ENCODE results near the gene BLNK. TPM values are rescaled to one million over a fixed set of nuclear protein-coding genes. Genes with fewer than 3 reads are reported as not detected.

BLNK gene
- total RNA-seq, 8 experiments from 2014 or later: 0.13 to 12.1 (median 1.00) TPM; not detected in 1

DNA sequence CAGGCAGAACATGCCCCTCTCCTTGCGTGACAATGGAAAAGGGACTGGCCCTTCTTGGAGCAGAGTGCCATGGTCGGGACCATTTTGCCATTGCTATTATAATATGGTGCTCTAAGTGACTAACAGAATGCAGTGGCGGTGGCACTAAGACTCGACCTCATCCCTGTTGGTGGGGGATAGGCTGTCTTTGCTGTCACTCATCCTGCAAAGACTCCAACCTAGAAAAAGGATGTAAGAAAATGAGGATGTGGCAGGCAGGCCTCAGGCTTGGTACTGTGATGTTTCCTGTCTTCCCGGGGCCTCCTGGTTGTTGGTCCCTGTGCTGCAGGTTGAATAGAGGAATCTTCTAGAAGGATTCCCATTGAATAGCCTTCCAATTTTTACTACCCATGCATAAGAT lies 18.6 kb downstream of the BLNK start:
- H3K4me3 ChIP-seq: no peak overlapping the region
- H3K4me1 ChIP-seq (replicated peaks in 1 of 2): no peaks in the 10 kb centered on the region
- in situ Hi-C loops (cut with MboI; ENCODE audit: low pct_unique_long_range_greater_than_20kb in 2 of 9, low sequenced_read_pairs in 9 of 9, unreplicated experiment in 9 of 9): no loop called here
- ATAC-seq (replicated peaks in 6 of 8): no peak
- 36 to 93% (median 72%) methylated on average over 1 to 5 of the region's 5 CpGs; no CpG with 5 or more reads in 2 of the 10 experiments for WGBS, 10 experiments
- H3K27ac ChIP-seq: no peak overlapping the region

DNA sequence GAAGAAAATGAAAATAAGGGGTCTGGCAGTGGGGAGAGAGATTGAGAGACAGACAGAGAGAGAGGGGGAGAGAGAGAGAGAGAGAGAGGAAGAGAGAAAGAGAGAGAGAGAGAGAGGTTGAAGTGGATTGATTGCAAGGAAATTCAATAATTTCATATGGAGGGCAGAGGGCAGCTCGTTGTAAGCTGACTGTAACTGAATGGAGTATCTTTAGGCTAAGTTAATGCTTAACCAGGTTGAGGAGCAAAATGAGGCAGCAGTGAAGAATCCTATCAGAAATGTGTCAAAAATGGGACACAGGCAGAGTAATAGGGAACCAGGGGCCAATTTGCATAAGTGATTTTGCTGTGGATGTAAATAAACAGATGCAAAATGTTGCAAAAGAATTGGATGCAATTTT lies 21.0 kb downstream of the BLNK start:
- no peak for ATAC-seq (replicated peaks in 6 of 8)
- no peak overlapping the region for H3K4me3 ChIP-seq
- no peaks in the 10 kb centered on the region for H3K4me1 ChIP-seq (replicated peaks in 1 of 2)
- H3K27ac ChIP-seq: no peak overlapping the region
- WGBS, 10 experiments: 6 to 46% (median 25%) methylated on average over 1 of the region's 1 CpG; no CpG with 5 or more reads in 1 of the 10 experiments
- in situ Hi-C loops (cut with MboI; ENCODE audit: low pct_unique_long_range_greater_than_20kb in 2 of 9, low sequenced_read_pairs in 9 of 9, unreplicated experiment in 9 of 9): no loop called here

DNA sequence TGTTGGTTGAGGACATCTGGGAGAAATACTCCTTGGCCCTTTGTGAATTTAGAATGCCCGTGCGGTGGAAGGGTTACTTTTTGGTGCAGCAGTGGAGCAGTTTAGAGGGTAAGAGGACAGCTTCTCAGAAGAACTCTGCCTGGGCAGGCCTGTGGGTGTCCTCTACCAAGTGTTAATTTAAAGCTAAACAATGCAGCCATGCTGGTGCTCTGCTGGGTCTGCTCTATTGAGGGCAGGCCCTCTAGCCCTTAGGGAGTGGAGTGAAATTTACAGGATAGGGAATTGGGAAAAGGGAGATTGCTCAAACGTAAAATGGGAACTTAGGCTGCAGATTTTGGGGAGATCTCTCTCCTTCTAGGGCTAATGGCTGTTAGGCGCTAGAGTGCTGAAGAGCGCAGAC lies 22.1 kb downstream of the BLNK start:
- Histone ChIP-seq H3K4me1 (replicated peaks in 1 of 2) (no peaks in the 10 kb centered on the region), H3K27ac (no peak overlapping the region), H3K4me3 (no peak overlapping the region)
- no peak for ATAC-seq (replicated peaks in 6 of 8)
- 43 to 100% (median 83%) methylated on average over 1 to 5 of the region's 5 CpGs; no CpG with 5 or more reads in 1 of the 10 experiments for WGBS, 10 experiments
- in situ Hi-C loops (cut with MboI; ENCODE audit: low pct_unique_long_range_greater_than_20kb in 2 of 9, low sequenced_read_pairs in 9 of 9, unreplicated experiment in 9 of 9): no loop called here

DNA sequence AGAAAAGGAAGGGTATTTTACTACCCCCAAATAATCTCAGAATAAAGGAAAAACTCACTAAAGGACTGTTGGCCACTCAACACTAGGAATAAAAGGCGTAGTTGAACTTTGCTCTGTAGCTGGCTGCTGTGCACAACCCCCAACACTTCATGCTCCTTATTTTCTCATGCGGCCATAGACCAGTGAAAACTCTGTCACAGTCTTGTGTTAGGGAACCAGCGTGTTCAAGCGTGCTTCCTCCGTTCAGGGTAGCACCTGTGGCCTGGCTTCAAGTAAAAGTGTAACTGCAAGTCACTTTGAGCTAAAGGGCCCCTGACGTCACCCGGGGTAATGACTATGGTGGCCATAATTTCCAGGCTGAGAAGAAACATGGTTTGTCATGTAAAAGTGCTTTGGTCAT lies 27.0 kb downstream of the BLNK start:
- Histone ChIP-seq H3K27ac (no peak overlapping the region), H3K4me1 (replicated peaks in 1 of 2) (no peaks in the 10 kb centered on the region), H3K4me3 (no peak overlapping the region)
- no peak for ATAC-seq (replicated peaks in 6 of 8)
- in situ Hi-C loops (cut with MboI; ENCODE audit: low pct_unique_long_range_greater_than_20kb in 2 of 9, low sequenced_read_pairs in 9 of 9, unreplicated experiment in 9 of 9): no loop called here
- WGBS, 10 experiments: 50 to 100% (median 87%) methylated on average over 1 to 7 of the region's 7 CpGs

DNA sequence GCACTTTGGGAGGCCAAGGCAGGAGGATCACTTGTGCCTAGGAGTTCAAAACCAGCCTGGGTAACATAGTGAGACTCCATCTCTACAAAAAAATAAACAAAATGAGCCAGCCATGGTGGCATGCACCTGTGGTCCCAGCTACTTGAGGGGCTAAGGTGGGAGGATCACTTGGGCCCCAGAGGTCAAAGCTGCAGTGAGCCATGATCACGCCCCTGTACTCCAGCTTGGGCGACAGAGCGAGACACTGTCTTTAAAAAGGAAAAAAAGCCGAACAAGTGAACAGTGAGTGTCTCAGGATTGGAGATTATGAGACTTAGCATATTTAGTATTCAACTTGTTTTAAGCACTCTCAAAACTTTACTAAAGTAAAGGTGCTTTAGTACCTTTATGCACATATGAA lies 28.1 kb downstream of the BLNK start:
- H3K4me1 ChIP-seq (replicated peaks in 1 of 2): no peaks in the 10 kb centered on the region
- WGBS, 10 experiments: 38 to 100% (median 97%) methylated on average over 1 to 4 of the region's 4 CpGs; no CpG with 5 or more reads in 4 of the 10 experiments
- ATAC-seq (replicated peaks in 6 of 8): no peak
- H3K27ac ChIP-seq: no peak overlapping the region
- in situ Hi-C loops (cut with MboI; ENCODE audit: low pct_unique_long_range_greater_than_20kb in 2 of 9, low sequenced_read_pairs in 9 of 9, unreplicated experiment in 9 of 9): no loop called here
- no peak overlapping the region for H3K4me3 ChIP-seq

DNA sequence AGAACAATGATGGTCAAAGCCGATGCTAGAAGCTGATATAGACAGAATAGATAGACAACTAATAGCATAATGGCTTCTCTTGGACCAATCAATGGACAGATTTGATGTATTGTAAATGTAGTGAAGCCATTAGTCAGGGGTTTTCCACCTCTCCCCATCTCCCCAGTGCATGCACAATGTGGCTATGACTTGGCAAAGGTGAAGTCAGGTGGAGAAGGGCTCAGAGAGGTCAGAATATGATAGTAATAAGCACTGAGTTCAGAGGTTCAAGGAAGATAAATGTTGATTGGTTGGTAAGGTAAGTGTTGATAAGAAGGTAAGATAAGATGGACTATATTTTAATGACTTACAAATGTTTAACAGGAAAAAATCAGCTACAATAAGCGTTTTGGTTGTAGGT lies 28.5 kb downstream of the BLNK start:
- 13 to 100% (median 57%) methylated on average over 1 to 2 of the region's 2 CpGs; no CpG with 5 or more reads in 3 of the 10 experiments for WGBS, 10 experiments
- Histone ChIP-seq H3K4me3 (no peak overlapping the region), H3K4me1 (replicated peaks in 1 of 2) (no peaks in the 10 kb centered on the region), H3K27ac (no peak overlapping the region)
- ATAC-seq (replicated peaks in 6 of 8): no peak
- in situ Hi-C loops (cut with MboI; ENCODE audit: low pct_unique_long_range_greater_than_20kb in 2 of 9, low sequenced_read_pairs in 9 of 9, unreplicated experiment in 9 of 9): no loop called here

DNA sequence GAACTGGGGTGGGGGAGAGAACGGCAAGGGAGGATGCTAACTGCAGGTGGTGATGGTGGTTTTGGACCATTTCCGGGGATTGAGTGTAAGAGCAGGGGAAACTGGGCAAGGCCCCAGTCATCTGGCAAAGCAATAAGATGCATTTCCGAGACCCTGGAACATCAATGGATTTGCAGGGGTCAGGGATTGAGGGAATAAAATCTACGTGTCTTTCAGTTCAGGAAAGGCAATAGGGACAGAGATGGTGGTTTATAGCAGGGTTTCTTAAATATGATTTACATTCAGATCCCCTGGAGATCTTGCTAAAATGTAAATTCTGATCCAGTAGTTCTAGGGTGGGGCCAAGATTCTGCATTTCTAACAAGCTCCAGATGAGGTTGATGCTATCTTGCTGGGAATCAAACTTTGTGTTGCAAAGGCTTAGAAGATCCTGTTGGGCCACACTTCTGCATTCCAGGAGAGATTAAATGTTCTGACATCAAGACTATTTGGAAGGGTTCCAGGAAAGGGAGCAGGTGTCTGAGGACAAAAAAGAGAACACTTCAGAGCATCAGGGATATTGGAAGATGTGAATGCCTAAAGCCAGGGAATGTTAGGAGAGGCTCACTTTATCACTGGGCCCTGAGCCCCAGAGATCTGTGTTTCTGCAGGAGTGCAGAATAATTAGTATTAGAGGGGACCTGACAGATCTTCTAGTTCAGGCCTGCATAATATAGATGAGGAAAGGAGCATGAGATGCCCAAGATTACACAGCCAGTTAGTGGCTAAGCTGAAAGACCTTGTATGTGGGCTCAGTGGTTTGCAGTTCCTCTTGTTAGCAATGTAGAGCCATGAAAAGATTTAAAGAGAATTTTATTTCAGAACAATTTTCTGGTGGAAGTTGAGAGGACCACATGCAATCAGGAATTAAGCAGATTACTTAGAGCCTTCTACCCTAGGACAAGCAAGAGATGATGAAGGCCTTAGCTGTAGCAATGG lies 32.4 kb downstream of the BLNK start:
- 0 to 100% (median 10%) methylated on average over 1 to 4 of the region's 4 CpGs; no CpG with 5 or more reads in 3 of the 10 experiments for WGBS, 10 experiments
- H3K4me1 ChIP-seq (replicated peaks in 1 of 2): no peaks in the 10 kb centered on the region
- in situ Hi-C loops (cut with MboI; ENCODE audit: low pct_unique_long_range_greater_than_20kb in 2 of 9, low sequenced_read_pairs in 9 of 9, unreplicated experiment in 9 of 9): loop anchor here in 1 of 9 experiments (10.0 kb wide), 1 partner anchor 56 kb away; no protein-coding TSS in a partner anchor
- no peak overlapping the region for H3K27ac ChIP-seq
- ATAC-seq (replicated peaks in 6 of 8): peak in 3 of 8 experiments; percentile 86 to 93 (median 90)
- H3K4me3 ChIP-seq: no peak overlapping the region

DNA sequence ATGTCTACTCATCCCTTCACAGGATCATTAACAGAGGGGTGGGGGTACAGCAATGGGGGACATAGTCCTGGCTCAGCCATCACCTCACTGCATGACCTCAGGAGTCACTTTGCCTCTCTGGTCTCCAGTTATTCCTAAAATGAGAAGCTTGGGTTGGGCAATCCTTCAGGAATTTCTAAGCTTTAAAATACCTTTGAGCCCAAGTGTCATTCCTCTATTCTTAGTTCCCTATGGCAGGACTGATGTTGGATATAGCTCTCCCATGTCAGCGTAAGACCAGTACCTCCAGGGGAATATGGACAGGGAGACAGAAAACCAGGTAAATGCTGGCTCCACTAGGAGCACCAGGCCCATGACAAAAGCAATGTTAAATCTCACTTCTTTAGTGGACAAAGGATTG lies 34.5 kb downstream of the BLNK start:
- H3K27ac ChIP-seq: no peak overlapping the region
- in situ Hi-C loops (cut with MboI; ENCODE audit: low pct_unique_long_range_greater_than_20kb in 2 of 9, low sequenced_read_pairs in 9 of 9, unreplicated experiment in 9 of 9): loop anchor here in 1 of 9 experiments (10.0 kb wide), 1 partner anchor 58 kb away; no protein-coding TSS in a partner anchor
- H3K4me3 ChIP-seq: no peak overlapping the region
- no peaks in the 10 kb centered on the region for H3K4me1 ChIP-seq (replicated peaks in 1 of 2)
- no peak for ATAC-seq (replicated peaks in 6 of 8)
- 43 to 100% (median 80%) methylated on average over 1 of the region's 1 CpG; no CpG with 5 or more reads in 6 of the 10 experiments for WGBS, 10 experiments

DNA sequence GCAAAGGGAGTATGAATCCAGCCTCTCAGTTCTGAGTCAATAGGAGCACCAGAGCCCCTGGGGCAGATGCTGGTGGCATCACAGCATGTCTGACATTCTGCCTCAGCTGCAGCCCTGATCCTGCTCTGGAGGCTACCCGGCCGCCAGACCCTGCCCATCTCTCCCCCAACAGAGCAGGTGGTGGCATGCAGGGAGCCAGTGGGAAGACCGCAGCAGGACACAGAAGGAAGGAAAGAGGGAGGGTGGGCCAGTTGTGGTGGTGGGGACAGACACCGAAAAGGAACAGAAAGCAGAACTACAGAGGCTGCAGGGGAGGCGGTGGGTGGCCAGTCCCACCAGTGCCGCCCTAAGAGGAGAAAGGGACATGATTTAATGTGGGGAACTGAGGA lies 35.3 kb downstream of the BLNK start:
- in situ Hi-C loops (cut with MboI; ENCODE audit: low pct_unique_long_range_greater_than_20kb in 2 of 9, low sequenced_read_pairs in 9 of 9, unreplicated experiment in 9 of 9): loop anchor here in 1 of 9 experiments (10.0 kb wide), 1 partner anchor 59 kb away; no protein-coding TSS in a partner anchor

DNA sequence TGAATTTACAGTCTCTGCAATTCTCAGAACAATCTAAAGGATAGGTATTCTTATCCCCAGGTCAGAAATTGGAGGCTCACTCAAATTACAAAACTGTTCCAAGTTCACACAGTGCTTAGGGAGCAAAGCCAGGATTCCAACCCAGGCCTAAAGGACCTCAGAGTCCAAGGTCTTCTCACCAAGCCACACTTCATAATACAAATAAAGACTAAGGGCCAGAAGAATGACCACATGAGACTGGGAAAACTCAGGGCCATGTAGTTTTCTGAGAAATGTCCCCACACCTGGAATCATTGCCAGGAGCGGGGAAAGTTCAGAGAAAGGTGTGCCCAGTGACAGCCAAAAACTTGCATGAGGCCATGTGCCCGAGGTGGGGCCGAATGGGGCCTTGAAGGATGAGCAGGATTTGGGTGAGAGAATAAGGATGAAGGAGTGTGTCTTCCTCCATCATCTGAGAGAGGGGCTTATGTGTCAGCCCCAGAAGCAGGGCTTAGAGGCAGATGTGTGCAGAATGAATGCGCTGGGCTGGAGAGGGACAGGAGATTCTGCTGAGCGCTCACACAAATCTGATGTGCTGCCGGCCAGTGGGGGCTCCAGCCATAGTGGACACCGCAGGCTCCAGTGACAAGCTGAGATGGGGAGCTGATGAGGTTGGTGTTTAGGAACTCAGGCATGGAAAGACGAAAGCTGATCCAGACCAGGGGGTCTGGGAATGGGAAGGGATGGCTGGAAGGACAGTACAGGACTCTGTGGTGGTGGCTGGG lies 35.9 kb downstream of the BLNK start:
- H3K4me1 ChIP-seq (replicated peaks in 1 of 2): no peaks in the 10 kb centered on the region
- no peak overlapping the region for H3K4me3 ChIP-seq
- no peak overlapping the region for H3K27ac ChIP-seq
- WGBS, 10 experiments: 0 to 100% (median 80%) methylated on average over 1 to 3 of the region's 8 CpGs; no CpG with 5 or more reads in 5 of the 10 experiments
- ATAC-seq (replicated peaks in 6 of 8): no peak
- in situ Hi-C loops (cut with MboI; ENCODE audit: low pct_unique_long_range_greater_than_20kb in 2 of 9, low sequenced_read_pairs in 9 of 9, unreplicated experiment in 9 of 9): loop anchor here in 1 of 9 experiments (10.0 kb wide), 1 partner anchor 59 kb away; no protein-coding TSS in a partner anchor

More for the DNA sequence above, 35.3 kb downstream of the BLNK start:
- no peak overlapping the region for H3K4me3 ChIP-seq
- no peak for ATAC-seq (replicated peaks in 6 of 8)
- no peaks in the 10 kb centered on the region for H3K4me1 ChIP-seq (replicated peaks in 1 of 2)
- 58 to 100% (median 90%) methylated on average over 1 to 2 of the region's 6 CpGs; no CpG with 5 or more reads in 7 of the 10 experiments for WGBS, 10 experiments
- no peak overlapping the region for H3K27ac ChIP-seq

DNA sequence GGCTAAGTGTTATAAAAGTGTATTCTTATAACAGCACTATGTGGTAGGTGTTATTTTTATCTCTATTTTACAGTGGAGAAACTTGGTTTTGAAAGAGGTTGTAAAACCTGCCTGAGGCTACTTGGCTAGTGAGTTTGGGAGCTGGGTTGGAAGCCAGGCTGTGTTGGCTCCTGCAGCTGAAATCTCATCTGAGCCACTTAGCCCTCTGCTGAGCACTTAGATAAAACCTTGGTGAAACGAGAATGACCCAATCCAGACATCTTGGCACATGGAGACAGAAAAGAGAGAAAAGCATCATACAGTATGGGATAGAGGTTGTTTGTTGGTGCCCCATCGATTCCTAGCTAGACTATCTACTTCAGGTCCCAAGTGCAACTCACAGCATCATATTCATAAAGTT lies 37.4 kb downstream of the BLNK start:
- in situ Hi-C loops (cut with MboI; ENCODE audit: low pct_unique_long_range_greater_than_20kb in 2 of 9, low sequenced_read_pairs in 9 of 9, unreplicated experiment in 9 of 9): loop anchor here in 1 of 9 experiments (10.0 kb wide), 1 partner anchor 61 kb away; no protein-coding TSS in a partner anchor
- Histone ChIP-seq H3K27ac (no peak overlapping the region), H3K4me3 (no peak overlapping the region), H3K4me1 (replicated peaks in 1 of 2) (no peaks in the 10 kb centered on the region)
- ATAC-seq (replicated peaks in 6 of 8): no peak
- WGBS, 10 experiments: 0 to 100% (median 83%) methylated on average over 1 to 2 of the region's 2 CpGs; no CpG with 5 or more reads in 1 of the 10 experiments

DNA sequence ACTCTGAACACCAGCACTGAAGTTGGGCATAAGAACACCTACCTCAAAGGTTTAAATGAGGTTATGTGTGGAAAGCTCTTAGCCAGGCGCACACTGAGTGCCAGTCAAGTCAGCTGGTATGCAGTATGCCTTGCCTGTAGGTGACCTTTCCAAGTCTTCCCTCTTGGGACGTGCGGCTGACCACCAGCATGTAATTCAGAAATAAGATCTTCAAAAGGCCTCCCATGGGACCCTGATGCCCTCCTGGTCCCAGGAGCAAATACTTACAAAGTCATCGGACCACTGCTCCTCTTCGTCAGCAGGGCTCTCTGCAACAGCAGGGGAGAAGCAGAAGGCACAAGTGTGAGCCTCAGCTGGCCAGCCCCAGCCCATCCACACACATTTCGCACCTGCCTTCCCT lies 40.8 kb downstream of the BLNK start:
- Histone ChIP-seq H3K4me3 (no peak overlapping the region), H3K27ac (no peak overlapping the region), H3K4me1 (replicated peaks in 1 of 2) (no peaks in the 10 kb centered on the region)
- 31 to 100% (median 90%) methylated on average over 1 to 3 of the region's 6 CpGs; no CpG with 5 or more reads in 1 of the 10 experiments for WGBS, 10 experiments
- in situ Hi-C loops (cut with MboI; ENCODE audit: low pct_unique_long_range_greater_than_20kb in 2 of 9, low sequenced_read_pairs in 9 of 9, unreplicated experiment in 9 of 9): loop anchor here in 1 of 9 experiments (10.0 kb wide), 1 partner anchor 64 kb away; no protein-coding TSS in a partner anchor
- no peak for ATAC-seq (replicated peaks in 6 of 8)

Data from motor neuron (in vitro differentiated cells).